RKO (cell line): ENCODE data around the gene ANGEL1.

Experiments used
- DNase-seq: peaks from one replicate; pipeline ENCODE4 v3.0.0-alpha.2; 2016; ENCODE audit warnings: low spot score

Gene ANGEL1

GRCh38 chr14:76779221-76780057, 33.2 kb downstream of the ANGEL1 start:
- DNase-seq, result no peak

GRCh38 chr14:76778546-76779215, 34.0 kb downstream of the ANGEL1 start:
- DNase-seq, result no peak

GRCh38 chr14:76777721-76778120, 35.0 kb downstream of the ANGEL1 start:
- no peak for DNase-seq

GRCh38 chr14:76776428-76777251, 36.0 kb downstream of the ANGEL1 start:
- DNase-seq, result no peak

- DNase-seq, result no peak
Measured at GRCh38 chr14:76775695-76776427, 36.8 kb downstream of the ANGEL1 start.

GRCh38 chr14:76774821-76775694, 37.6 kb downstream of the ANGEL1 start:
- no peak for DNase-seq

- DNase-seq, result no peak
Measured at GRCh38 chr14:76773956-76774820, 38.5 kb downstream of the ANGEL1 start.

GRCh38 chr14:76773188-76773885, 39.3 kb downstream of the ANGEL1 start:
- DNase-seq, result no peak

GRCh38 chr14:76772300-76773187, 40.1 kb downstream of the ANGEL1 start:
- no peak for DNase-seq

GRCh38 chr14:76771437-76771980, 41.2 kb downstream of the ANGEL1 start:
- DNase-seq, result no peak

- no peak for DNase-seq
Measured at GRCh38 chr14:76770521-76771436, 41.9 kb downstream of the ANGEL1 start.

- no peak for DNase-seq
Measured at GRCh38 chr14:76769636-76770292, 42.9 kb downstream of the ANGEL1 start.

- no peak for DNase-seq
Measured at GRCh38 chr14:76768671-76769500, 43.8 kb downstream of the ANGEL1 start.

- no peak for DNase-seq
Measured at GRCh38 chr14:76767681-76768656, 44.7 kb downstream of the ANGEL1 start.
